Liver (tissue), 3 donors: Measurements from ENCODE around the gene CA10.

Source experiments
- ATF3 ChIP-seq: IDR thresholded peaks from 2 replicates; pipeline ENCODE4 v1.6.1; 2016; ENCODE audit warnings: antibody characterized with exemption
- CTCF ChIP-seq: fragments of 150-350 bp; IDR thresholded peaks from 2 replicates; pipeline ENCODE4 v1.5.1; 2017; ENCODE audit warnings: improper control_type of control experiment, low read depth, low read length; ENCODE audit not compliant: missing input control
- FOXA1 ChIP-seq: IDR thresholded peaks from 2 replicates; pipeline ENCODE4 v1.6.1; 2016; ENCODE audit warnings: antibody characterized with exemption
- GABPA ChIP-seq, 2 donors: IDR thresholded peaks in 1 of 2; conservative IDR thresholded peaks in 1 of 2; 2 replicates each; pipeline ENCODE4 v1.6.1; 2016; ENCODE audit warnings: antibody characterized with exemption in 2 of 2, mild to moderate bottlenecking in 1 of 2, moderate library complexity in 1 of 2
- HNF4G ChIP-seq: IDR thresholded peaks from 2 replicates; pipeline ENCODE4 v1.6.1; 2016; ENCODE audit warnings: antibody characterized with exemption
- JUND ChIP-seq, 2 donors: IDR thresholded peaks; 2 replicates each; pipeline ENCODE4 v1.6.1; 2016; ENCODE audit warnings: antibody characterized with exemption in 2 of 2
- RAD21 ChIP-seq, 2 donors: IDR thresholded peaks; 2 replicates each; pipeline ENCODE4 v1.6.1; 2016; ENCODE audit warnings: antibody characterized with exemption in 2 of 2, mild to moderate bottlenecking in 2 of 2
- REST ChIP-seq: IDR thresholded peaks from 2 replicates; pipeline ENCODE4 v1.6.1; 2016; ENCODE audit warnings: antibody characterized with exemption, mild to moderate bottlenecking
- RXRA ChIP-seq, 2 donors: IDR thresholded peaks; 2 replicates each; pipeline ENCODE4 v1.6.1; 2017 to 2018; ENCODE audit warnings: antibody characterized with exemption in 2 of 2, mild to moderate bottlenecking in 1 of 2
- SP1 ChIP-seq: IDR thresholded peaks from 2 replicates; pipeline ENCODE4 v1.6.1; 2018; ENCODE audit warnings: antibody characterized with exemption, mild to moderate bottlenecking
- TAF1 ChIP-seq: conservative IDR thresholded peaks from 2 replicates; pipeline ENCODE4 v1.6.1; 2016; ENCODE audit warnings: antibody characterized with exemption, mild to moderate bottlenecking
- YY1 ChIP-seq: IDR thresholded peaks from 2 replicates; pipeline ENCODE4 v1.6.1; 2016; ENCODE audit warnings: antibody characterized with exemption, mild to moderate bottlenecking
- TF ChIP-seq, protein P1 (sequence below): IDR thresholded peaks from 2 replicates; pipeline ENCODE4 v1.6.1; 2016; ENCODE audit warnings: antibody characterized with exemption
- TF ChIP-seq, protein P2 (sequence below): IDR thresholded peaks from 2 replicates; pipeline ENCODE4 v1.6.1; 2016; ENCODE audit warnings: antibody characterized with exemption
- donor health status: healthy.
- donor health status: healthy.

DNA sequence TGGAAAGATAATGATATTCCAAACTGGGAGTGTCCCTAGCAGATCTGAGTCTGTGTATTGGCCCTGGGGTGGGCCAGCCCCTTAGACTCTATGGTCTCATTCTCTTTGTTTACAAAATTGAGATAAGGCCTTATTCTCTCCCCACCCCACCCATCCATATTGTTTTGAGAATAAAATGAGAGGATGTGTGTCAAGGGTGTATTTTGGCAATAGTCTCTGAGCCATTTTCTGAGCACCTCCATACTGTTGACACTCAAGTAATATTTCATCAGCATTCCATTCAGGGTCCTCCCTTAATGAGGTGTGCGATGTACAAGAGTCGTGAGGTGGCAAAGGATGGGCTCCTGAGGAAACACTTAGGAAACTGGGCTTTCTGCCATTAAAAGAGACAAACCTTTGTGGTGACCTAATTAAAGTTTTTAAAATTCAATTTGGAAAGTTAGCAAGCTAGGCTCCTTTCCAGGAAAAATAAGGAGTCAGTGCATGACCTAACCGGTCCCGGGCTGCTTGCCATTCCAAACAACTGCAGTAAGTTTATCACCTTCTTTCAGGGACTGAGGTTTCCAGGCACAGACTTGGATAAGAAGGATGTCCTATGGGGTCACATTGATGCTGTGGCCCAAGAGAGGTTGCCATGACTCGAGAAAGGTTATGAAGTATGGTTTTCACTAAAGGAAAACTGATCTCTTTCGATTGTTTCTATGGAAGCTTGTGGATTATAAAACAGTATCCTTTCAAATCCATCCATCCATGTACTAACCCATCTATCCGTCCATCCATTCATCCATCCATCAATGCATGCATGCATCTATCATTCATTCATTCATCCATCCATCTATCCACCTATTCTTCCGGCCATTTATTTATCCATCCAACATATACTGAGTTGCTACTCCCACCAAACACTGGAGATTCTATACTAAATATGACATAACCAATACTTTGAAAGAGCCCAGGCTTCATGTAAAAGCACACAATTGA lies 454.9 kb downstream of the CA10 start:
- TF ChIP-seq CTCF (no peak), GABPA (IDR thresholded peaks at IDR 0.05 in 1 of 2, conservative IDR thresholded peaks at IDR 0.05 in 1 of 2) (no peak), HNF4G (no peak), RAD21 (IDR thresholded peaks at IDR 0.05) (peak in 1 of 2 donors; percentile 10), REST (no peak), ATF3 (peak; percentile 12), JUND (IDR thresholded peaks at IDR 0.05) (peak; percentile 42 to 78), SP1 (no peak), YY1 (peak; percentile 41), FOXA1 (peak; percentile 14), TAF1 (no peak), RXRA (IDR thresholded peaks at IDR 0.05) (peak; percentile 66 to 74)
- TF ChIP-seq, protein P1, sequence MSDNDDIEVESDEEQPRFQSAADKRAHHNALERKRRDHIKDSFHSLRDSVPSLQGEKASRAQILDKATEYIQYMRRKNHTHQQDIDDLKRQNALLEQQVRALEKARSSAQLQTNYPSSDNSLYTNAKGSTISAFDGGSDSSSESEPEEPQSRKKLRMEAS, result peak; percentile 18
- TF ChIP-seq, protein P2, sequence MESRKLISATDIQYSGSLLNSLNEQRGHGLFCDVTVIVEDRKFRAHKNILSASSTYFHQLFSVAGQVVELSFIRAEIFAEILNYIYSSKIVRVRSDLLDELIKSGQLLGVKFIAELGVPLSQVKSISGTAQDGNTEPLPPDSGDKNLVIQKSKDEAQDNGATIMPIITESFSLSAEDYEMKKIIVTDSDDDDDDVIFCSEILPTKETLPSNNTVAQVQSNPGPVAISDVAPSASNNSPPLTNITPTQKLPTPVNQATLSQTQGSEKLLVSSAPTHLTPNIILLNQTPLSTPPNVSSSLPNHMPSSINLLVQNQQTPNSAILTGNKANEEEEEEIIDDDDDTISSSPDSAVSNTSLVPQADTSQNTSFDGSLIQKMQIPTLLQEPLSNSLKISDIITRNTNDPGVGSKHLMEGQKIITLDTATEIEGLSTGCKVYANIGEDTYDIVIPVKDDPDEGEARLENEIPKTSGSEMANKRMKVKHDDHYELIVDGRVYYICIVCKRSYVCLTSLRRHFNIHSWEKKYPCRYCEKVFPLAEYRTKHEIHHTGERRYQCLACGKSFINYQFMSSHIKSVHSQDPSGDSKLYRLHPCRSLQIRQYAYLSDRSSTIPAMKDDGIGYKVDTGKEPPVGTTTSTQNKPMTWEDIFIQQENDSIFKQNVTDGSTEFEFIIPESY, result peak; percentile 57
